IMR-90 (cell line): ENCODE measurements around the gene SLC37A1.

Experiments
- CHD1 ChIP-seq: IDR thresholded peaks from 2 replicates; pipeline ENCODE4 v1.6.1; 2012; ENCODE audit warnings: low read depth, low read length, improper control_type of control experiment
- MXI1 ChIP-seq: IDR thresholded peaks from 2 replicates; pipeline ENCODE4 v1.6.1; 2012; ENCODE audit warnings: low read depth, mild to moderate bottlenecking, low read length, moderate library complexity, borderline replicate concordance
- NFE2L2 ChIP-seq: fragments of 150-350 bp; IDR thresholded peaks from 2 replicates; pipeline ENCODE4 v1.6.1; 2016; ENCODE audit warnings: low read depth, mild to moderate bottlenecking, low read length
- POLR2A ChIP-seq: IDR thresholded peaks from 2 replicates; pipeline ENCODE4 v1.6.1; 2012; ENCODE audit warnings: mild to moderate bottlenecking, low read depth, low read length
- RAD21 ChIP-seq: IDR thresholded peaks from 2 replicates; pipeline ENCODE4 v1.6.1; 2012; ENCODE audit warnings: low read length, improper control_type of control experiment
- RCOR1 ChIP-seq: IDR thresholded peaks from 2 replicates; pipeline ENCODE4 v1.6.1; 2012; ENCODE audit warnings: mild to moderate bottlenecking, low read length, improper control_type of control experiment; ENCODE audit not compliant: insufficient replicate concordance
- SMC3 ChIP-seq: fragments of 150-350 bp; IDR thresholded peaks from 2 replicates; pipeline ENCODE4 v1.6.1; 2016; ENCODE audit warnings: low read depth, mild to moderate bottlenecking, antibody characterized with exemption, low read length, moderate library complexity
- TF ChIP-seq, protein P1 (sequence below): conservative IDR thresholded peaks from 2 replicates; pipeline ENCODE4 v1.5.1; 2012; ENCODE audit warnings: mild to moderate bottlenecking, low read depth, low read length, improper control_type of control experiment
- TF ChIP-seq, protein P2 (sequence below): fragments of 150-350 bp; IDR thresholded peaks from 2 replicates; pipeline ENCODE4 v1.6.1; 2017; ENCODE audit warnings: mild to moderate bottlenecking, antibody characterized with exemption, low read length, low read depth

DNA sequence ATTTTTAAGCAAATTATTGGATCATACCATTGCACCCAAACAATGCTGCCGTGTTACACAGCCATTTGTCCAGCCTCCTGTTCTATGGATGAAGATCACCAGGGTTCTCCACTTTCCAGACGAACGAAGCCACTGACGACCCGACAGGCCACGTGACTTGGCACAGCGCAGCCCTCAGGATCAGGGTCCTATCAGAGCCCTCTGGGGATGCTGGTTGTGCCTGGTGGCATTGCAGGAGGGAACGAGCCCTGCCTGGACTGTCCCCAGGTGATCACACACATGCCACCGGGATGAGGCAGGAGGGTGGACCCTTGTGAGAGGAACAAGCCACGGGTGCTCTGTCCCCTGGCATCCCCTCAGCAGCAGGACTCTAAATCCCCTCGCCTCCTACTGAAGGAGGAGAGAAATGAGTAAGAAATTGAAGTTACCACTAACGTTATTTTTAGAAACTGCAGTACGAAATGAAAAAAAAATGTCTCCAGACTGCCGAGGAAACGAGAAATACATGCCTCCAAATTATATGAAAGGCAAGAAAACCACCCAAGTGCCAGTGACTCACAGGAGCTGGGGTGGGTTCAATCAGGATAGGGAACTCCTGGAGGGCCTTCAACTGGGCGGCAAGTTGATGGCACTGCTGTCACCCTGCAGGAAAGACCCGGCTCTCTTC lies 81.1 kb downstream of the SLC37A1 start:
- TF ChIP-seq, protein P1, sequence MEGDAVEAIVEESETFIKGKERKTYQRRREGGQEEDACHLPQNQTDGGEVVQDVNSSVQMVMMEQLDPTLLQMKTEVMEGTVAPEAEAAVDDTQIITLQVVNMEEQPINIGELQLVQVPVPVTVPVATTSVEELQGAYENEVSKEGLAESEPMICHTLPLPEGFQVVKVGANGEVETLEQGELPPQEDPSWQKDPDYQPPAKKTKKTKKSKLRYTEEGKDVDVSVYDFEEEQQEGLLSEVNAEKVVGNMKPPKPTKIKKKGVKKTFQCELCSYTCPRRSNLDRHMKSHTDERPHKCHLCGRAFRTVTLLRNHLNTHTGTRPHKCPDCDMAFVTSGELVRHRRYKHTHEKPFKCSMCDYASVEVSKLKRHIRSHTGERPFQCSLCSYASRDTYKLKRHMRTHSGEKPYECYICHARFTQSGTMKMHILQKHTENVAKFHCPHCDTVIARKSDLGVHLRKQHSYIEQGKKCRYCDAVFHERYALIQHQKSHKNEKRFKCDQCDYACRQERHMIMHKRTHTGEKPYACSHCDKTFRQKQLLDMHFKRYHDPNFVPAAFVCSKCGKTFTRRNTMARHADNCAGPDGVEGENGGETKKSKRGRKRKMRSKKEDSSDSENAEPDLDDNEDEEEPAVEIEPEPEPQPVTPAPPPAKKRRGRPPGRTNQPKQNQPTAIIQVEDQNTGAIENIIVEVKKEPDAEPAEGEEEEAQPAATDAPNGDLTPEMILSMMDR = no peak
- TF ChIP-seq POLR2A (no peak), RAD21 (no peak), CHD1 (no peak), SMC3 (no peak), NFE2L2 (no peak), MXI1 (no peak), RCOR1 (no peak)
- TF ChIP-seq, protein P2, sequence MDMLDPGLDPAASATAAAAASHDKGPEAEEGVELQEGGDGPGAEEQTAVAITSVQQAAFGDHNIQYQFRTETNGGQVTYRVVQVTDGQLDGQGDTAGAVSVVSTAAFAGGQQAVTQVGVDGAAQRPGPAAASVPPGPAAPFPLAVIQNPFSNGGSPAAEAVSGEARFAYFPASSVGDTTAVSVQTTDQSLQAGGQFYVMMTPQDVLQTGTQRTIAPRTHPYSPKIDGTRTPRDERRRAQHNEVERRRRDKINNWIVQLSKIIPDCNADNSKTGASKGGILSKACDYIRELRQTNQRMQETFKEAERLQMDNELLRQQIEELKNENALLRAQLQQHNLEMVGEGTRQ = no peak
